ENCODE data around the gene RTCB. TPM values are rescaled to one million over a fixed set of nuclear protein-coding genes. Genes with fewer than 3 reads are reported as not detected.
"Not testable (repeated sequence)": the region's sequence is repeated elsewhere in the genome, so short reads cannot be mapped to it uniquely, and the experiment has no call there.

The RTCB gene
- total and polyA plus RNA-seq, 4 donors: 20.5 to 70.6 (median 63.7) TPM

- DNase-seq (no peak), ATAC-seq (ENCODE audit: insufficient read depth, low FRiP score) (no peak)
- no peaks in the 10 kb centered on the region for H3K9me3 ChIP-seq (ENCODE audit: control insufficient read depth in 4 of 4, insufficient read depth in 3 of 4, low read length in 3 of 4)
- no peak overlapping the region for H3K4me3 ChIP-seq
- H3K4me1 ChIP-seq (ENCODE audit: control insufficient read depth in 5 of 5, insufficient read depth in 5 of 5, low read length in 5 of 5): no peaks in the 10 kb centered on the region
- H3K36me3 ChIP-seq (ENCODE audit: control insufficient read depth in 4 of 4, insufficient read depth in 4 of 4, low read length in 4 of 4): no peaks in the 10 kb centered on the region
- no peak overlapping the region for H3K9ac ChIP-seq (ENCODE audit: insufficient read depth in 1 of 2, low read length in 2 of 2)
- H3K27ac ChIP-seq (ENCODE audit: low read depth in 1 of 2, low read length in 1 of 2): no peak overlapping the region
- WGBS, 2 donors: 86 to 93% methylated on average over 5 of the region's 5 CpGs
- TF ChIP-seq, protein P1, sequence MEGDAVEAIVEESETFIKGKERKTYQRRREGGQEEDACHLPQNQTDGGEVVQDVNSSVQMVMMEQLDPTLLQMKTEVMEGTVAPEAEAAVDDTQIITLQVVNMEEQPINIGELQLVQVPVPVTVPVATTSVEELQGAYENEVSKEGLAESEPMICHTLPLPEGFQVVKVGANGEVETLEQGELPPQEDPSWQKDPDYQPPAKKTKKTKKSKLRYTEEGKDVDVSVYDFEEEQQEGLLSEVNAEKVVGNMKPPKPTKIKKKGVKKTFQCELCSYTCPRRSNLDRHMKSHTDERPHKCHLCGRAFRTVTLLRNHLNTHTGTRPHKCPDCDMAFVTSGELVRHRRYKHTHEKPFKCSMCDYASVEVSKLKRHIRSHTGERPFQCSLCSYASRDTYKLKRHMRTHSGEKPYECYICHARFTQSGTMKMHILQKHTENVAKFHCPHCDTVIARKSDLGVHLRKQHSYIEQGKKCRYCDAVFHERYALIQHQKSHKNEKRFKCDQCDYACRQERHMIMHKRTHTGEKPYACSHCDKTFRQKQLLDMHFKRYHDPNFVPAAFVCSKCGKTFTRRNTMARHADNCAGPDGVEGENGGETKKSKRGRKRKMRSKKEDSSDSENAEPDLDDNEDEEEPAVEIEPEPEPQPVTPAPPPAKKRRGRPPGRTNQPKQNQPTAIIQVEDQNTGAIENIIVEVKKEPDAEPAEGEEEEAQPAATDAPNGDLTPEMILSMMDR (IDR thresholded peaks at IDR 0.05; ENCODE audit: control extremely low read depth, extremely low read depth): no peak
- H3K27me3 ChIP-seq (ENCODE audit: control insufficient read depth in 3 of 3, insufficient read depth in 3 of 3, low read length in 2 of 3): no peaks in the 10 kb centered on the region
Measured at GRCh38 chr22:32364210-32364609, 47.8 kb downstream of the RTCB start.

DNA sequence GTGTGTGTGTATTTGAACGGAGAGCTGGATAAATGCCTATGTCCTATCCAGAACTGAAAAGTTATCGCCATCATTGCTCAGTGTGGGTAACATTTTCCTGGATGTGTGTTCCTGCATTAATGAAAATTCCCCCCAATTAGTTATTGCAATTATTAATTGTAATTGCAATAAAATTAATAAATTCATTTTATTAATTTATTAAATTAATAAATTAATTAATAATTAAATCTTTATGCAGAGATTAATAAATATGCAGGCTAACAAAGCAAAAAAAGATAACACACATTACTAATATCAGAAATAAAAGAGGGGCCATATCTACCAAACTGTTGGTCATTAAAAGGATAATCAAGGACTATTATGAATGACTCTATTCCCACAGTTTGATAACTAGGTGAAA, 50.8 kb downstream of the RTCB start:
- TF ChIP-seq, protein P1 (IDR thresholded peaks at IDR 0.05; ENCODE audit: control extremely low read depth, extremely low read depth): no peak
- no peaks in the 10 kb centered on the region for H3K4me1 ChIP-seq (ENCODE audit: control insufficient read depth in 5 of 5, insufficient read depth in 5 of 5, low read length in 5 of 5)
- no peak overlapping the region for H3K27ac ChIP-seq (ENCODE audit: low read depth in 1 of 2, low read length in 1 of 2)
- H3K9me3 ChIP-seq (ENCODE audit: control insufficient read depth in 4 of 4, insufficient read depth in 3 of 4, low read length in 3 of 4): no peaks in the 10 kb centered on the region
- H3K36me3 ChIP-seq (ENCODE audit: control insufficient read depth in 4 of 4, insufficient read depth in 4 of 4, low read length in 4 of 4): no peaks in the 10 kb centered on the region
- H3K27me3 ChIP-seq (ENCODE audit: control insufficient read depth in 3 of 3, insufficient read depth in 3 of 3, low read length in 2 of 3): no peaks in the 10 kb centered on the region
- WGBS, 2 donors: 91 to 94% methylated on average over 2 of the region's 2 CpGs
- no peak overlapping the region for H3K9ac ChIP-seq (ENCODE audit: insufficient read depth in 1 of 2, low read length in 2 of 2)
- ATAC-seq (ENCODE audit: insufficient read depth, low FRiP score) (no peak), DNase-seq (no peak)
- no peak overlapping the region for H3K4me3 ChIP-seq

DNA sequence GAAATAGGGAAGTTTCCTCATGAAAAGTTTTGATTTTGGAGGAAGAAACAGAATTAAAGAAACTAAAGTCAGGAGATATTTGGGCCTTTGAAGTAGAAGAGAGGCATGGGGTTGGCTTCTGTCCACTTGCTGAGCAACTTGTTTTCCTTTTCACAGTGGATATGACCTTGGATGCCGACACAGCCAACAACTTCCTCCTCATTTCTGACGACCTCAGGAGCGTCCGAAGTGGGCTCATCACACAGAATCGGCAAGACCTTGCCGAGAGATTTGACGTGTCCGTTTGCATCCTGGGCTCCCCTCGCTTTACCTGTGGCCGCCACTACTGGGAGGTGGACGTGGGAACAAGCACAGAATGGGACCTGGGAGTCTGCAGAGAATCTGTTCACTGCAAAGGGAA, 52.0 kb downstream of the RTCB start:
- H3K9ac ChIP-seq (ENCODE audit: insufficient read depth in 1 of 2, low read length in 2 of 2); H3K36me3 ChIP-seq (ENCODE audit: control insufficient read depth in 4 of 4, insufficient read depth in 4 of 4, low read length in 4 of 4); H3K9me3 ChIP-seq (ENCODE audit: control insufficient read depth in 4 of 4, insufficient read depth in 3 of 4, low read length in 3 of 4); H3K4me3 ChIP-seq; DNase-seq; H3K4me1 ChIP-seq (ENCODE audit: control insufficient read depth in 5 of 5, insufficient read depth in 5 of 5, low read length in 5 of 5); H3K27me3 ChIP-seq (ENCODE audit: control insufficient read depth in 3 of 3, insufficient read depth in 3 of 3, low read length in 2 of 3); H3K27ac ChIP-seq (ENCODE audit: low read depth in 1 of 2, low read length in 1 of 2); ATAC-seq (ENCODE audit: insufficient read depth, low FRiP score): not testable (repeated sequence)
- 73 to 81% methylated on average over 11 of the region's 11 CpGs for WGBS, 2 donors

DNA sequence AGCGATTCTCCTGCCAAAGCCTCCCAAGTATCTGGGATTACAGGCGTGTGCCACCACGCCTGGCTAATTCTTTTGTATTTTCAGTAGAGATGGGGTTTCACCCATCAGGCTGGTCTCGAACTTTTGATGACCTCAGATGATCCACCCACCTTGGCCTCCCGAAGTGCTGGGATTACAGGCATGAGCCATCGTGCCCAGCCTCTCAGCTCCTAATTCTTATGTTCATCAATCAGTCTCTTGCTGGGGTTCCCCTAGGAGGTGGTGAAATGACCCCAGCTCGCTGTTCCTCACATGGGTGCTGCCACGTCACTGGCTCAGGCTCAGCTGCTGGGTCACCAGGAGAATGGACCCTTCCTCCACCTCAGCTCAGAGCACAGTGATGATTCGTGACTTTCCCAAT, 54.5 kb downstream of the RTCB start, which contains the start of gene RFPL3:
Gene RFPL3, plus strand, starts transcription at position 301 of the 400 bp plus-strand sequence. CDS start 205 bp downstream, outside the sequence.
- not testable (repeated sequence) for ATAC-seq (ENCODE audit: insufficient read depth, low FRiP score); H3K4me3 ChIP-seq; H3K4me1 ChIP-seq (ENCODE audit: control insufficient read depth in 5 of 5, insufficient read depth in 5 of 5, low read length in 5 of 5); H3K9me3 ChIP-seq (ENCODE audit: control insufficient read depth in 4 of 4, insufficient read depth in 3 of 4, low read length in 3 of 4); H3K27me3 ChIP-seq (ENCODE audit: control insufficient read depth in 3 of 3, insufficient read depth in 3 of 3, low read length in 2 of 3); DNase-seq; H3K9ac ChIP-seq (ENCODE audit: insufficient read depth in 1 of 2, low read length in 2 of 2); H3K36me3 ChIP-seq (ENCODE audit: control insufficient read depth in 4 of 4, insufficient read depth in 4 of 4, low read length in 4 of 4); H3K27ac ChIP-seq (ENCODE audit: low read depth in 1 of 2, low read length in 1 of 2)
- WGBS, 2 donors: 84% methylated on average over 9 of the region's 9 CpGs

Data from lung (tissue), 12 donors.